Vagina (tissue), 2 donors: ENCODE measurements around the gene DLGAP5. TPM values are rescaled to one million over a fixed set of nuclear protein-coding genes. Genes with fewer than 3 reads are reported as not detected.

ENCODE experiments used
- DNase-seq, 2 donors: peaks; one replicate each; pipeline ENCODE4 v3.0.0-alpha.2; 2017; ENCODE audit errors: extremely low spot score in 2 of 2
- H3K27ac ChIP-seq: fragments of 200-600 bp; sonication (generic); one replicate; pipeline ENCODE4 v1.5.1; 2019
- H3K27me3 ChIP-seq: fragments of 200-600 bp; sonication (generic); one replicate; pipeline ENCODE4 v1.5.1; 2019
- H3K36me3 ChIP-seq, 2 donors: fragments of 200-600 bp; sonication (generic); one replicate each; pipeline ENCODE4 v1.5.1; 2017 to 2019
- H3K4me1 ChIP-seq: fragments of 200-600 bp; sonication (generic); one replicate; pipeline ENCODE4 v1.5.1; 2019
- H3K4me3 ChIP-seq, 2 donors: fragments of 200-600 bp; sonication (generic); 1 replicate in 1 of 2; 2 replicates in 1 of 2; pipeline ENCODE4 v1.5.1; 2016 to 2019
- H3K9me3 ChIP-seq: fragments of 200-600 bp; sonication (generic); one replicate; pipeline ENCODE4 v1.5.1; 2019
- CTCF ChIP-seq, 3 experiments: fragments of 450-650 bp in 2 of 3; fragments of 200-600 bp in 1 of 3; sonication (generic) in 1 of 3; IDR thresholded peaks; one replicate each; pipeline ENCODE4 v1.5.1; 2017 to 2019; ENCODE audit warnings: antibody characterized with exemption in 3 of 3, mild to moderate bottlenecking in 2 of 3, moderate library complexity in 2 of 3
- POLR2A ChIP-seq, 2 donors: fragments of 450-650 bp; IDR thresholded peaks; one replicate each; pipeline ENCODE4 v1.6.1; 2017; ENCODE audit warnings: antibody characterized with exemption in 2 of 2, mild to moderate bottlenecking in 2 of 2, moderate library complexity in 2 of 2
- POLR2AphosphoS5 ChIP-seq, 2 donors: sonication (generic); formaldehyde crosslinking; IDR thresholded peaks; one replicate each; pipeline ENCODE4 v1.9.0; 2017; ENCODE audit warnings: antibody characterized with exemption in 2 of 2, mild to moderate bottlenecking in 2 of 2, low read depth in 1 of 2; ENCODE audit not compliant: insufficient read depth in 1 of 2
- intact Hi-C: fragments of 100-400 bp; cut with DNase I; formaldehyde crosslinking; loops from one replicate; pipeline ENCODE4 v1.15.1; 2023
- total RNA-seq: library from RNA; depleted of rRNA; stranded (reverse); fragments of >200 nt; gene quantifications from one replicate; pipeline ENCODE4 v1.2.3, GENCODE V29; 2016

DLGAP5 gene
- total RNA-seq, 1 donor from 2014 or later = 2.2 TPM

- no peak overlapping the region for H3K4me3 ChIP-seq
- peak in 1 of 2 donors; percentile 77 for DNase-seq
- no peaks in the 10 kb centered on the region for H3K27me3 ChIP-seq
- peaks cover 94% of the 10 kb centered on the region for H3K4me1 ChIP-seq
- H3K27ac ChIP-seq = no peak overlapping the region
- no peaks in the 10 kb centered on the region for H3K9me3 ChIP-seq
- TF ChIP-seq POLR2AphosphoS5 (IDR thresholded peaks at IDR 0.05; ENCODE audit: insufficient read depth in 1 of 2, low read depth in 1 of 2) (no peak), POLR2A (IDR thresholded peaks at IDR 0.05) (no peak), CTCF (IDR thresholded peaks at IDR 0.05) (no peak)
- intact Hi-C loops = loop anchor here (10.0 kb wide), 1 partner anchor 69 kb away; the partner anchor contains the start of gene MAPK1IP1L
- H3K36me3 ChIP-seq = no peaks in the 10 kb centered on the region
Measured at GRCh38 chr14:55123852-55124639, 67.3 kb downstream of the DLGAP5 start.

- Histone ChIP-seq H3K4me1 (peaks cover 96% of the 10 kb centered on the region), H3K27me3 (no peaks in the 10 kb centered on the region), H3K27ac (peak overlapping the region; percentile 49), H3K4me3 (no peak overlapping the region), H3K9me3 (no peaks in the 10 kb centered on the region), H3K36me3 (no peaks in the 10 kb centered on the region)
- no peak for DNase-seq
- TF ChIP-seq POLR2AphosphoS5 (IDR thresholded peaks at IDR 0.05; ENCODE audit: insufficient read depth in 1 of 2, low read depth in 1 of 2) (no peak), POLR2A (IDR thresholded peaks at IDR 0.05) (no peak), CTCF (IDR thresholded peaks at IDR 0.05) (no peak)
- intact Hi-C loops = loop anchor here (10.0 kb wide), 1 partner anchor 68 kb away; the partner anchor contains the start of gene MAPK1IP1L
Measured at GRCh38 chr14:55123101-55123500, 68.3 kb downstream of the DLGAP5 start.

GRCh38 chr14:55122440-55122986 is 68.9 kb downstream of the DLGAP5 start:
- H3K4me1 ChIP-seq = peaks cover 96% of the 10 kb centered on the region
- H3K9me3 ChIP-seq = no peaks in the 10 kb centered on the region
- intact Hi-C loops = loop anchor here (10.0 kb wide), 1 partner anchor 68 kb away; the partner anchor contains the start of gene MAPK1IP1L
- H3K27ac ChIP-seq = peak overlapping the region; percentile 49
- H3K36me3 ChIP-seq = no peaks in the 10 kb centered on the region
- H3K27me3 ChIP-seq = no peaks in the 10 kb centered on the region
- no peak for TF ChIP-seq POLR2AphosphoS5 (IDR thresholded peaks at IDR 0.05; ENCODE audit: insufficient read depth in 1 of 2, low read depth in 1 of 2)
- TF ChIP-seq POLR2A (IDR thresholded peaks at IDR 0.05) = no peak
- TF ChIP-seq CTCF (IDR thresholded peaks at IDR 0.05) = no peak
- no peak overlapping the region for H3K4me3 ChIP-seq
- DNase-seq = no peak

- H3K4me3 ChIP-seq = no peak overlapping the region
- no peak for DNase-seq
- intact Hi-C loops = loop anchor here (10.0 kb wide), 1 partner anchor 67 kb away; the partner anchor contains the start of gene MAPK1IP1L
- no peaks in the 10 kb centered on the region for H3K9me3 ChIP-seq
- no peaks in the 10 kb centered on the region for H3K36me3 ChIP-seq
- H3K27me3 ChIP-seq = no peaks in the 10 kb centered on the region
- H3K4me1 ChIP-seq = peaks cover 91% of the 10 kb centered on the region
- TF ChIP-seq POLR2AphosphoS5 (IDR thresholded peaks at IDR 0.05; ENCODE audit: insufficient read depth in 1 of 2, low read depth in 1 of 2) (no peak), CTCF (IDR thresholded peaks at IDR 0.05) (no peak), POLR2A (IDR thresholded peaks at IDR 0.05) (no peak)
- H3K27ac ChIP-seq = peak overlapping the region; percentile 49
Measured at GRCh38 chr14:55121628-55122439, 69.6 kb downstream of the DLGAP5 start.
